Caco-2 (cell line): ENCODE measurements around the gene RAPGEF2. TPM values are rescaled to one million over a fixed set of nuclear protein-coding genes. Genes with fewer than 3 reads are reported as not detected.

Source experiments
- BruUV-seq: library from RNA; stranded (reverse); fragments of 400-500 nt; replicated peaks from 2 replicates; lab custom pipeline; 2021; lab: Mats Ljungman, UMichigan
- CTCF ChIA-PET: fragments of 300-600 bp; sonication (Branson Sonifier 250); formaldehyde crosslinking; loops from one replicate; lab custom pipeline; 2022; ENCODE audit warnings: antibody characterized with exemption; lab: Charles Lee
- POLR2A ChIA-PET: fragments of 300-600 bp; sonication (Branson Sonifier 250); formaldehyde crosslinking; loops from one replicate; lab custom pipeline; 2022; ENCODE audit warnings: antibody characterized with exemption; lab: Charles Lee
- DNase-seq, 2 experiments: peaks; one replicate each; pipeline versions ENCODE4 v3.0.0 to v3.0.0-alpha.2; 2020 to 2022
- H3K27me3 ChIP-seq: replicated peaks from 2 replicates; pipeline ENCODE4 v1.6.0; 2011; ENCODE audit warnings: low read length; ENCODE audit not compliant: control insufficient read depth, insufficient read depth
- H3K36me3 ChIP-seq: 2 replicates; pipeline ENCODE4 v1.5.1; 2011; ENCODE audit warnings: low read length; ENCODE audit not compliant: control insufficient read depth, insufficient read depth
- H3K4me1 ChIP-seq: fragments of 250-450 bp; sonication (Bioruptor Pico); 2 replicates; pipeline ENCODE4 v1.5.1; 2020; ENCODE audit warnings: mild to moderate bottlenecking
- H3K4me3 ChIP-seq: 2 replicates; pipeline ENCODE4 v1.5.1; 2011; ENCODE audit warnings: low read depth, mild to moderate bottlenecking, control low read depth, low read length
- H3K9me3 ChIP-seq: fragments of 250-450 bp; sonication (Bioruptor Pico); 2 replicates; pipeline ENCODE4 v1.5.1; 2020; ENCODE audit warnings: mild to moderate bottlenecking, moderate library complexity
- H3K27ac Mint-ChIP-seq: one replicate; pipeline ENCODE4 v1.8.0; 2022; ENCODE audit warnings: mixed read lengths; ENCODE audit not compliant: unreplicated experiment
- H3K27me3 Mint-ChIP-seq: one replicate; pipeline ENCODE4 v1.8.0; 2022; ENCODE audit warnings: mixed read lengths; ENCODE audit not compliant: insufficient read depth, unreplicated experiment
- H3K36me3 Mint-ChIP-seq: one replicate; pipeline ENCODE4 v1.8.0; 2022; ENCODE audit warnings: mild to moderate bottlenecking, mixed read lengths; ENCODE audit not compliant: insufficient read depth, unreplicated experiment
- H3K4me1 Mint-ChIP-seq: one replicate; pipeline ENCODE4 v1.8.0; 2022; ENCODE audit warnings: low read depth, mixed read lengths; ENCODE audit not compliant: unreplicated experiment
- H3K4me3 Mint-ChIP-seq: one replicate; pipeline ENCODE4 v1.8.0; 2022; ENCODE audit warnings: mild to moderate bottlenecking, moderate library complexity, mixed read lengths; ENCODE audit not compliant: unreplicated experiment
- H3K9me3 Mint-ChIP-seq: one replicate; pipeline ENCODE4 v1.8.0; 2022; ENCODE audit warnings: mixed read lengths; ENCODE audit not compliant: unreplicated experiment
- intact Hi-C: fragments of 100-400 bp; cut with micrococcal nuclease; formaldehyde crosslinking; loops from one replicate; pipeline ENCODE4 v1.10.0; 2022; ENCODE audit not compliant: unreplicated experiment
- total RNA-seq: library from RNA; stranded (reverse); gene quantifications from 2 replicates; pipeline ENCODE4 v1.2.3, GENCODE V29; 2022
- TF ChIP-seq, protein P1 (sequence below), 2 experiments: fragments of 200-600 bp in 1 of 2; IDR thresholded peaks; 1 replicate in 1 of 2; 2 replicates in 1 of 2; pipeline versions ENCODE4 v1.5.1 to v1.8.0; 2011 to 2022; ENCODE audit warnings: antibody characterized with exemption in 1 of 2, control low read depth in 1 of 2, inconsistent platforms in 1 of 2, low read depth in 1 of 2, low read length in 1 of 2, mild to moderate bottlenecking in 1 of 2, moderate library complexity in 1 of 2; ENCODE audit not compliant: insufficient read depth in 1 of 2, severe bottlenecking in 1 of 2, unreplicated experiment in 1 of 2

The RAPGEF2 gene
- total RNA-seq, 1 experiment from 2014 or later = 67.6 TPM

DNA sequence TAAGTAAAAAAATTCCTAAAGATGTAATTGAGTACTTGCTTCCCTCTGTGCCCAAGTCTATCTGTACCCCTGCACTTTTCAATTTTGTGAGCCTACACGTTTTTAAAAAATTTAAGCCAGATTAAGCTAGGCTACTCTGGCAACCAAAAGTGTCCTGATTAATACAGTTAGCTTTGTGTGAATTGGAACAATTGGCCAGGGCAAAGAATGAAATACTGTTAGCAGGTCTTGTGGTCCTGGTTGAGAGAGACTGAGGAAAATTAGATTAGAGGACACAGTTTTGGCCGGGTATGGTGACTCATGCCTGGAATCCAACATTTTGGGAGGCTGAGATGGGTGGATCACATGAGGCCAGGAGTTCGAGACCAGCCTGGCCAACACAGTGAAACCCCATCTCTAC, 293.3 kb downstream of the RAPGEF2 start:
- TF ChIP-seq, protein P1, sequence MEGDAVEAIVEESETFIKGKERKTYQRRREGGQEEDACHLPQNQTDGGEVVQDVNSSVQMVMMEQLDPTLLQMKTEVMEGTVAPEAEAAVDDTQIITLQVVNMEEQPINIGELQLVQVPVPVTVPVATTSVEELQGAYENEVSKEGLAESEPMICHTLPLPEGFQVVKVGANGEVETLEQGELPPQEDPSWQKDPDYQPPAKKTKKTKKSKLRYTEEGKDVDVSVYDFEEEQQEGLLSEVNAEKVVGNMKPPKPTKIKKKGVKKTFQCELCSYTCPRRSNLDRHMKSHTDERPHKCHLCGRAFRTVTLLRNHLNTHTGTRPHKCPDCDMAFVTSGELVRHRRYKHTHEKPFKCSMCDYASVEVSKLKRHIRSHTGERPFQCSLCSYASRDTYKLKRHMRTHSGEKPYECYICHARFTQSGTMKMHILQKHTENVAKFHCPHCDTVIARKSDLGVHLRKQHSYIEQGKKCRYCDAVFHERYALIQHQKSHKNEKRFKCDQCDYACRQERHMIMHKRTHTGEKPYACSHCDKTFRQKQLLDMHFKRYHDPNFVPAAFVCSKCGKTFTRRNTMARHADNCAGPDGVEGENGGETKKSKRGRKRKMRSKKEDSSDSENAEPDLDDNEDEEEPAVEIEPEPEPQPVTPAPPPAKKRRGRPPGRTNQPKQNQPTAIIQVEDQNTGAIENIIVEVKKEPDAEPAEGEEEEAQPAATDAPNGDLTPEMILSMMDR (IDR thresholded peaks at IDR 0.05; ENCODE audit: insufficient read depth in 1 of 2, low read depth in 1 of 2, low read length in 1 of 2, severe bottlenecking in 1 of 2, unreplicated experiment in 1 of 2) = no peak
- Histone ChIP-seq H3K4me3 (no peak overlapping the region), H3K36me3 (no peaks in the 10 kb centered on the region), H3K4me1 (no peaks in the 10 kb centered on the region), H3K27me3 (no peaks in the 10 kb centered on the region), H3K9me3 (no peaks in the 10 kb centered on the region; the same call in 1 of the 2 replicates)
- no peak overlapping the region for H3K27ac Mint-ChIP-seq
- no peaks in the 10 kb centered on the region for H3K9me3 Mint-ChIP-seq
- H3K4me1 Mint-ChIP-seq = no peaks in the 10 kb centered on the region
- BruUV-seq = no TSS peak
- H3K27me3 Mint-ChIP-seq = no peaks in the 10 kb centered on the region
- POLR2A ChIA-PET = no interaction called here
- intact Hi-C loops = no loop called here
- DNase-seq = no peak
- H3K36me3 Mint-ChIP-seq = no peaks in the 10 kb centered on the region
- CTCF ChIA-PET = no interaction called here
- H3K4me3 Mint-ChIP-seq = no peak overlapping the region

- Mint-ChIP-seq H3K36me3 (no peaks in the 10 kb centered on the region), H3K27ac (no peak overlapping the region), H3K27me3 (no peaks in the 10 kb centered on the region), H3K4me1 (no peaks in the 10 kb centered on the region), H3K9me3 (no peaks in the 10 kb centered on the region), H3K4me3 (no peak overlapping the region)
- Histone ChIP-seq H3K27me3 (no peaks in the 10 kb centered on the region), H3K9me3 (no peaks in the 10 kb centered on the region; the same call in 1 of the 2 replicates), H3K4me3 (no peak overlapping the region), H3K36me3 (no peaks in the 10 kb centered on the region), H3K4me1 (no peaks in the 10 kb centered on the region)
- DNase-seq = no peak
- TF ChIP-seq, protein P1 (IDR thresholded peaks at IDR 0.05; ENCODE audit: insufficient read depth in 1 of 2, low read depth in 1 of 2, low read length in 1 of 2, severe bottlenecking in 1 of 2, unreplicated experiment in 1 of 2) = no peak
- intact Hi-C loops = no loop called here
- no TSS peak for BruUV-seq
- ChIA-PET CTCF (no interaction called here), POLR2A (no interaction called here)
Measured at GRCh38 chr4:159398236-159398638, 295.4 kb downstream of the RAPGEF2 start.

DNA sequence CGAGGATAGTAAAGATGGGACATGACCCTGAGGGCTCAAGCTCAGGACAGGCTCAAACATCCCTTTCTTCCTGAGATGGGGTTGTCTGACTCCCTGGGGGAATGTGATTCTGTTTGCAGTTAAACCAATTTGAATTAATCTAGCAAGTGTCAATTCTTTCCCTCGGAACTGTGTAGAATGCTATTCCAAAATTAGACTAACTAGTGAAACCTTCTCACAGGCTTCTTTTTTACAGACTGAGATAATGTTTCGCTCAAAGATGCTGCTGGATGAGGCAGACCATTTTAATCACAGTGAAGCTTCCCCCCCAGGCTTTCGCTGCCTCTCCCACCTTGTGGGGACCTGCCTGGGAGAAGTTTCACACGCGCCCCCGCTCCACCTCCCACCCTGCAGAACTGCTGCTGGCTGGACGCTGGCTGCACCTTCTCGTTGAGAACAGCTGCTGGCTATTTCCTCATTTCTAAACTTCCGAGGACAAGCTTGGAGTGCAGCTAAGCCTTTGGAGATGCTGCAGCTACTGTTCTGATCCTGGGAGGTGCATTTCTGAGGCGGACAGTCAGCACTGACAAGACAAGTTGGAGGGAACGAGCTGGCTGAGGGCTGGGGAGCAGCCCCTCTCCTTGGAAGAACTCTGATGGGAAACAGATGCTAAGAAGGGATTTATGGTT, 297.8 kb downstream of the RAPGEF2 start:
- DNase-seq = no peak
- TF ChIP-seq, protein P1 (IDR thresholded peaks at IDR 0.05; ENCODE audit: insufficient read depth in 1 of 2, low read depth in 1 of 2, low read length in 1 of 2, severe bottlenecking in 1 of 2, unreplicated experiment in 1 of 2) = no peak
- no peaks in the 10 kb centered on the region for H3K27me3 ChIP-seq
- Mint-ChIP-seq H3K4me1 (no peaks in the 10 kb centered on the region), H3K36me3 (no peaks in the 10 kb centered on the region), H3K27me3 (no peaks in the 10 kb centered on the region), H3K27ac (no peak overlapping the region), H3K4me3 (no peak overlapping the region), H3K9me3 (no peaks in the 10 kb centered on the region)
- H3K4me3 ChIP-seq = no peak overlapping the region
- ChIA-PET POLR2A (no interaction called here), CTCF (no interaction called here)
- H3K9me3 ChIP-seq = no peaks in the 10 kb centered on the region; the same call in 1 of the 2 replicates
- intact Hi-C loops = no loop called here
- no peaks in the 10 kb centered on the region for H3K36me3 ChIP-seq
- BruUV-seq = no TSS peak
- H3K4me1 ChIP-seq = no peaks in the 10 kb centered on the region
